ENCODE results near the gene TOMM40. TPM values are rescaled to one million over a fixed set of nuclear protein-coding genes. Genes with fewer than 3 reads are reported as not detected.

TOMM40 gene
- total RNA-seq, 4 donors from 2014 or later, result 75.1 to 148 (median 86.0) TPM

GRCh38 chr19:44847144-44848035 is 43.7 kb upstream of the TOMM40 start:
- Histone ChIP-seq H3K9me3 (no peaks in the 10 kb centered on the region), H3K36me3 (no peaks in the 10 kb centered on the region), H3K27me3 (no peaks in the 10 kb centered on the region), H3K27ac (peak overlapping the region; percentile 82 to 93 (median 90)), H3K4me1 (peaks cover 12 to 23% of the 10 kb centered on the region in 2 donors), H3K4me3 (peak overlapping the region; percentile 76 to 96 (median 90))
- peak; percentile 47 to 75 for TF ChIP-seq POLR2A (IDR thresholded peaks at IDR 0.05)
- no peak for TF ChIP-seq CTCF (IDR thresholded peaks at IDR 0.05 in 4 of 5, conservative IDR thresholded peaks at IDR 0.05 in 1 of 5)
- DNase-seq, result peak in 1 of 2 donors; percentile 46
- in situ Hi-C loops (cut with MboI; ENCODE audit: low sequenced_read_pairs in 4 of 4), result no loop called here
- peak in 1 of 2 donors; percentile 9 for ATAC-seq
- intact Hi-C loops (cut with DNase I; ENCODE audit: low total_unique reads), result loop anchor here (2.0 to 5.0 kb wide), 4 partner anchors 110 to 331 kb away; partner anchors contain the start of genes BLOC1S3, CLPTM1, RELB and TRAPPC6A

GRCh38 chr19:44848036-44848811 is 42.8 kb upstream of the TOMM40 start:
- in situ Hi-C loops (cut with MboI; ENCODE audit: low sequenced_read_pairs in 4 of 4), result no loop called here

GRCh38 chr19:44848812-44849447 is 42.1 kb upstream of the TOMM40 start:
- no peaks in the 10 kb centered on the region for H3K36me3 ChIP-seq
- ATAC-seq (no peak), DNase-seq (no peak)
- intact Hi-C loops (cut with DNase I; ENCODE audit: low total_unique reads), result loop anchor here (5.0 kb wide), 3 partner anchors 108 to 153 kb away; partner anchors contain the start of genes CLPTM1 and RELB
- H3K4me1 ChIP-seq, result peaks cover 12 to 23% of the 10 kb centered on the region in 2 donors
- H3K27me3 ChIP-seq, result no peaks in the 10 kb centered on the region
- H3K27ac ChIP-seq, result peak overlapping the region; percentile 82 to 93 (median 90)
- no peak for TF ChIP-seq POLR2A (IDR thresholded peaks at IDR 0.05)
- no peak for TF ChIP-seq CTCF (IDR thresholded peaks at IDR 0.05 in 4 of 5, conservative IDR thresholded peaks at IDR 0.05 in 1 of 5)
- in situ Hi-C loops (cut with MboI; ENCODE audit: low sequenced_read_pairs in 4 of 4), result no loop called here
- H3K9me3 ChIP-seq, result no peaks in the 10 kb centered on the region
- peak overlapping the region; percentile 76 to 96 (median 90) for H3K4me3 ChIP-seq

More at GRCh38 chr19:44848036-44848811, 42.8 kb upstream of the TOMM40 start:
- intact Hi-C loops (cut with DNase I; ENCODE audit: low total_unique reads), result loop anchor here (5.0 kb wide), 3 partner anchors 109 to 154 kb away; partner anchors contain the start of genes CLPTM1 and RELB
- peak overlapping the region; percentile 76 to 96 (median 90) for H3K4me3 ChIP-seq
- no peaks in the 10 kb centered on the region for H3K27me3 ChIP-seq
- ATAC-seq (no peak), DNase-seq (no peak)
- no peaks in the 10 kb centered on the region for H3K9me3 ChIP-seq
- TF ChIP-seq POLR2A (IDR thresholded peaks at IDR 0.05), result no peak
- no peak for TF ChIP-seq CTCF (IDR thresholded peaks at IDR 0.05 in 4 of 5, conservative IDR thresholded peaks at IDR 0.05 in 1 of 5)
- H3K4me1 ChIP-seq, result peaks cover 12 to 23% of the 10 kb centered on the region in 2 donors
- no peaks in the 10 kb centered on the region for H3K36me3 ChIP-seq
- peak overlapping the region; percentile 82 to 93 (median 90) for H3K27ac ChIP-seq

GRCh38 chr19:44850641-44851109 is 40.4 kb upstream of the TOMM40 start:
- in situ Hi-C loops (cut with MboI; ENCODE audit: low sequenced_read_pairs in 4 of 4) (no loop called here), intact Hi-C loops (cut with DNase I; ENCODE audit: low total_unique reads) (no loop called here)
- Histone ChIP-seq H3K36me3 (no peaks in the 10 kb centered on the region), H3K9me3 (no peaks in the 10 kb centered on the region), H3K27ac (peak overlapping the region in 2 of 4 donors; percentile 90), H3K4me1 (peaks cover 5 to 11% of the 10 kb centered on the region in 2 donors), H3K4me3 (no peak overlapping the region), H3K27me3 (no peaks in the 10 kb centered on the region)
- no peak for TF ChIP-seq CTCF (IDR thresholded peaks at IDR 0.05 in 4 of 5, conservative IDR thresholded peaks at IDR 0.05 in 1 of 5)
- TF ChIP-seq POLR2A (IDR thresholded peaks at IDR 0.05), result no peak
- ATAC-seq (no peak), DNase-seq (no peak)
